Naive thymus-derived CD8-positive, alpha-beta T cell (primary cell): Measurements from ENCODE around the gene PALLD. TPM values are rescaled to one million over a fixed set of nuclear protein-coding genes. Genes with fewer than 3 reads are reported as not detected.

Experiments
- ATAC-seq, 2 donors: fragments of 150-1000 bp; cut with Tn5 transposase in 1 of 2; sonication (Bioruptor Pico), chemical (Tn5 transposase) in 1 of 2; 1 replicate in 1 of 2; 2 replicates in 1 of 2; pipeline ENCODE4 v1.10.0; 2021; ENCODE audit warnings: mild to moderate bottlenecking in 2 of 2, moderate library complexity in 2 of 2
- POLR2A ChIA-PET: fragments of 350-600 bp; sonication (Branson Sonifier 250); formaldehyde crosslinking; loops from one replicate; lab custom pipeline; 2021; ENCODE audit warnings: antibody characterized with exemption; lab: Charles Lee
- DNase-seq, 10 donors: peaks; one replicate each; pipeline versions ENCODE4 v3.0.0 to v3.0.0-alpha.2; 2020 to 2022
- H3K27ac Mint-ChIP-seq, 10 donors: one replicate each; pipeline ENCODE4 v1.8.0; 2020 to 2022; ENCODE audit warnings: mild to moderate bottlenecking in 10 of 10, mixed read lengths in 10 of 10, moderate library complexity in 4 of 10, inconsistent platforms in 1 of 10
- H3K27me3 Mint-ChIP-seq, 5 donors: one replicate each; pipeline ENCODE4 v1.8.0; 2021 to 2022; ENCODE audit warnings: mixed read lengths in 5 of 5
- H3K36me3 Mint-ChIP-seq, 3 donors: one replicate each; pipeline ENCODE4 v1.8.0; 2020 to 2022; ENCODE audit warnings: mixed read lengths in 3 of 3, mild to moderate bottlenecking in 2 of 3, inconsistent platforms in 1 of 3
- H3K4me1 Mint-ChIP-seq, 4 donors: one replicate each; pipeline ENCODE4 v1.8.0; 2021 to 2022; ENCODE audit warnings: mixed read lengths in 4 of 4
- H3K4me3 Mint-ChIP-seq, 10 donors: one replicate each; pipeline ENCODE4 v1.8.0; 2020 to 2022; ENCODE audit warnings: mild to moderate bottlenecking in 10 of 10, mixed read lengths in 10 of 10, moderate library complexity in 6 of 10, inconsistent platforms in 1 of 10
- H3K9me3 Mint-ChIP-seq, 9 donors: one replicate each; pipeline ENCODE4 v1.8.0; 2020 to 2022; ENCODE audit warnings: mixed read lengths in 9 of 9, mild to moderate bottlenecking in 3 of 9, inconsistent platforms in 1 of 9, moderate library complexity in 1 of 9
- polyA plus RNA-seq, 3 donors: library from polyadenylated mRNA; unstranded; fragments of 300-500 nt; fragmentation: Illumina TruSeq; gene quantifications; one replicate each; pipeline ENCODE4 v1.2.3, GENCODE V29; 2021
- total RNA-seq, 8 experiments: library from RNA in 2 of 8; stranded (reverse) in 2 of 8; gene quantifications; one replicate each; pipeline ENCODE4 v1.2.3 and lab custom pipeline; 2021 to 2026

Gene PALLD
- total and polyA plus RNA-seq, 5 experiments from 2014 or later: 0.08 to 0.34 (median 0.32) TPM; not detected in 2

DNA sequence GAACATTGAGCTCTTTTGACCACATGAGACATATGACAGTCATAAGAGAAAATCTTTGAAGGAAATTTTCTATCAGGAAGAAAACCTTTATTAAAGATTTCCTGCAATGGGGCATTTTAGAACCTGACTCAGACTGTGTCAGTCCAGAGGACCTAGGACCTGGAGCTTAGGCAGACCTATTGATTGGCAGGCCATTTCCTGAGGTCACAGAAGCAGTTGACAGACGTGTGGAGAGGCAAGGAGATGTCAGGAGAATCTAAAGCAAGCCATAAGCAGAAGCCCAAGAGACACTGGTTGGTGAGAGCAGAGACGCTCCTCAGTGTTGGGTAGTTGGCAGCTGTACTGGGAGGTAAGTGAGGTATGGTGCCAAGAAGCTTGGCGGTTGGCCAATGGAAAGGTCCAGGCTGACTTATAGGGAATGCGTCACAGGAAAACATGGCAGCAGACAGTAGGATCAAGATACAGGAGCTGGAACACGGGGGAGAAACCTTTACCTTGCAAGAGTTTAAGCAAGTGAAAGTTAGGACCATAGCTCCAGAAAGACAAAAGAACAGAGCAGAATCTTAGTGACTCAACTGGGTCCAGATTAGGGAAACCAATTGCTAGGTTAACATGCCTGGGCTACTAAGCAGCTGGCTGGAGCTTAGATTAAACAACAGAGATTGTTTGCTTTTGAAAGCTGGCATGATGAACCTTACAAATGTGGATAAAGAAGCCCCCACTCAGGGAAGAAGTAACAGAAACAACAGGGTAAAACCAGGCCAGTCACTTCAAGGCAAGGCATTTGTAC lies 18.6 kb downstream of the PALLD start:
- Mint-ChIP-seq H3K4me3 (no peak overlapping the region), H3K27ac (peak overlapping the region in 1 of 10 donors; percentile 53), H3K27me3 (peaks cover 0 to 3% (median 1%) of the 10 kb centered on the region in 5 donors), H3K36me3 (no peaks in the 10 kb centered on the region), H3K9me3 (no peaks in the 10 kb centered on the region), H3K4me1 (peaks cover 16 to 24% (median 18%) of the 10 kb centered on the region in 4 donors)
- POLR2A ChIA-PET: no interaction called here
- ATAC-seq (no peak), DNase-seq (no peak)

DNA sequence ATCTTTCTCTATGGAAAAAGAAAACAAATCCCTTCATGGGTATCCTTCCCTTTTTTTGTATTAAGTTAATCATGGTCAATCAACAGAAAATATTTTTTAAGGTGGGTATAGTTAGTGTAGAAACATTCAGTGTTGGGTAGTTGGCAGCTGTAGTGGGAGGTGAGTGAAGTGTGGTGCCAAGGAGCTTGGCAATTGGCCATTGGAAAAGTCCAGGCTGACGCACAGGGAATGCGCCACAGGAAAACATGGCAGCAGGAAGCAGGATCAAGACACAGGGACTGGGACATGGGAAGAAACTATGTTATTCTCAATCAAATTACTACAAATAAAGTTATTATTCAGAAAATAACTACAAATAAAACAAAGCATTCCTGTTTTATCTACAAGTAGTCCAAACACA lies 20.0 kb downstream of the PALLD start:
- no peak overlapping the region for H3K4me3 Mint-ChIP-seq
- no peak overlapping the region for H3K27ac Mint-ChIP-seq
- DNase-seq (no peak), ATAC-seq (no peak)
- H3K9me3 Mint-ChIP-seq: no peaks in the 10 kb centered on the region
- POLR2A ChIA-PET: no interaction called here
- peaks cover 10 to 14% (median 11%) of the 10 kb centered on the region in 4 donors for H3K4me1 Mint-ChIP-seq
- H3K36me3 Mint-ChIP-seq: no peaks in the 10 kb centered on the region
- peaks cover 2 to 5% (median 3%) of the 10 kb centered on the region in 5 donors for H3K27me3 Mint-ChIP-seq

DNA sequence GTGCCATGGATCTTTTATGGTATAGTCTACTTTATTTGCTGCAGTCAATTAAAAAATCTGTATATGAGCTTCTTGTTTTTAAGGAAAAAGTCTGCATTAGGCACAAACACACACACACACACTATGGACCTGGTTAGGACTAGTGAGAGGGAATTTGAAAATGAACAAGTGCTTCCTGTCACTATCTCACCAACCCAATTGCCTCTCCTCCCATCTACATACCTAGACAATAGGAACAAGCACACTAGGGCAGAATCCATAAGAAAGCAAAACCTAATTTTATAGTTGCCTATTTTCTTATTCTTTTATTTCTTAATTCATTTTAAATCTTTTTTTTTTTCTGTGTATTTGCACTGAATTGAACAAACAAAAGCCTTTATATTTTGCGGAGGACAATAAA lies 22.7 kb downstream of the PALLD start:
- no peak overlapping the region for H3K27ac Mint-ChIP-seq
- DNase-seq: no peak
- H3K9me3 Mint-ChIP-seq: no peaks in the 10 kb centered on the region
- H3K27me3 Mint-ChIP-seq: peaks cover 2 to 6% (median 2%) of the 10 kb centered on the region in 5 donors
- no peaks in the 10 kb centered on the region for H3K36me3 Mint-ChIP-seq
- no peak for ATAC-seq
- POLR2A ChIA-PET: no interaction called here
- no peak overlapping the region for H3K4me3 Mint-ChIP-seq
- peaks cover 0 to 3% (median 0%) of the 10 kb centered on the region in 4 donors for H3K4me1 Mint-ChIP-seq

DNA sequence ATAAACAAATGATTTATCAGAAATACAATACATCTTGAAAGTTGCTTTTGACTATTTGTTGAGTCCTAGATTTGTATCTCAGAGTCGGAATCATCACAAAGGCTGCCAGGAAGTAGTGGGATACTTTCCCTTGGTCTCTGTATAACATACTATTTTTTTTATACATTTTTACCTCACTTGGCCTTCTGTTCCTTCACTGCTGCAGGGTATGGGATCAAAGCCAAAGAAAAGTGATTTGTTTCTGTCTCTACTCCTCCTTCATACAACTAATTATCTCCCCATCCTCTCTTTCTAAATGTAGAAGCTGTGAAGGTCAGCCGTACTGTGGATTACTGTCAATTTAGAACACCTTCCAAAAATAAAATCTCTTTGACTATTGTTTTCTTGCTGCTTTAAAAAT lies 24.9 kb downstream of the PALLD start:
- POLR2A ChIA-PET: no interaction called here
- H3K9me3 Mint-ChIP-seq: no peaks in the 10 kb centered on the region
- H3K27me3 Mint-ChIP-seq: peaks cover 0 to 12% (median 9%) of the 10 kb centered on the region in 5 donors
- H3K4me1 Mint-ChIP-seq: no peaks in the 10 kb centered on the region
- H3K4me3 Mint-ChIP-seq: no peak overlapping the region
- DNase-seq (no peak), ATAC-seq (no peak)
- no peaks in the 10 kb centered on the region for H3K36me3 Mint-ChIP-seq
- no peak overlapping the region for H3K27ac Mint-ChIP-seq

DNA sequence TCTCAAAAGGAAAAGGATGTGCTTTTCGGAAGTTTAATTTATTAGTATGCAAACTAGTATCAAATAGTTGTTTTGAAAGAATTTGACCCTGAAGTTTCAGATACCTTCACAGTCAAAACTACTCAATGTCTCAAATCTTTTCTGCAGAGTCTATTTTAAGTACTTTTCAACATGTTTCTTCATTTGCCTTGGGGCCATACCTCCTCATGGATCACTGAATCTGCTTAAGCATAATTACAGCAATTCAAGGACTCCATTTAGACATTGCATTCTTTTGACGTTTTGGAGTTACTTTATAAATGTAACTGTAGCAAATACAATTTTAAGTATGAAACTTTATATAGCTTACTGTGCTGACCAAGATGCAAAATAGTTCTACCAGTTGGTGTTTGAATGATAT lies 25.5 kb downstream of the PALLD start:
- DNase-seq: no peak
- H3K9me3 Mint-ChIP-seq: no peaks in the 10 kb centered on the region
- POLR2A ChIA-PET: no interaction called here
- no peak for ATAC-seq
- no peak overlapping the region for H3K27ac Mint-ChIP-seq
- no peaks in the 10 kb centered on the region for H3K4me1 Mint-ChIP-seq
- H3K27me3 Mint-ChIP-seq: peaks cover 0 to 12% (median 9%) of the 10 kb centered on the region in 5 donors
- H3K4me3 Mint-ChIP-seq: no peak overlapping the region
- H3K36me3 Mint-ChIP-seq: no peaks in the 10 kb centered on the region

DNA sequence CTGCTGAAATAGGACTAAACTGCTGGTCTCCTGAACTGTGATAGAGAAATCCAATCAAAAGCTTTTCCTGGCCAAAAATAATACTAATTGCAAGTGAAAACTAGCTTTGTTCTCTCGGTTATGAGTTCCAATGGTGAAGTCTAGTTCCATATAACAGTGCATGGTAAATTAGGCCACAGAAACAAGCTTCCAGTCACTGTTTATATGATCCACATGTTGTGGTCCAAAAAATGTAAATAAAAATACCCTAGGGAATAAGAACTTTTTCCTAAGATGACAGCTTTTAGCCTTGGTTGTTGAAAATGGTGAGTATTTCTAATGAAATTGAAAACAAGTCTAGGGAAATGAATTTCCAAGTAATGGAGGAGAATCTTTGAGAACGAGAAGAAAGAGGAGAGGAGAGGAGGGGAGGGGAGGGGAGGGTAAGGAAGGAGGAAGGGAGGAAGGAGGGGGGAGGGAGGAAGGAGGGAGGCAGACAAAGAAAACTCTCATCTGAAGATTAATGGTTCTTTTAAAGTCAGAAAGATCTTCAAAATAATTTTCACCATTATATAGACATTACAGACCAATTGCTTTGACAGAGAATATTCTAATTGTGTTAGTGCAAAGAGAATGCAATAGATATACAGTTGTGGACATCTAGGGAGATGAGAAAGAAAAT lies 26.1 kb downstream of the PALLD start:
- Mint-ChIP-seq H3K4me3 (no peak overlapping the region), H3K9me3 (no peaks in the 10 kb centered on the region), H3K27me3 (peaks cover under 1 to 12% (median 12%) of the 10 kb centered on the region in 5 donors), H3K4me1 (no peaks in the 10 kb centered on the region), H3K36me3 (no peaks in the 10 kb centered on the region), H3K27ac (no peak overlapping the region)
- no peak for ATAC-seq
- DNase-seq: no peak
- POLR2A ChIA-PET: no interaction called here

DNA sequence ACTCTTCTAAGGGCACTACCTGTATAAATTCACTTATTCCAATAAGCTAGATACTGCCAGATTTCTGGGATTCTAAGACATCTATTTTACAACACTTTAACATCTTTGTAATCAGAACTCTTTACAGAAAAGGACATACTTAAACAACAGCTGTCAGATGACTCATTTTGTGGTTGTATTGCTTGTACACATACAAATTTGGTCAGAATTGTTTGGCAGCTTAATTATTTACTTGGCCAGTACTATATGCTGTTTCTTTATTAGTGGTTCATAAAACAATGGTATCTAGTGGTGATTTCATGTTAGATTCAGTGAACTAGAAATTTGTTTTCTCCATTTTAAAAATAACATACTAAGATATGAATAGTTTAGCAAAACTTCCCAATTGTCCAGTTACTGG lies 27.2 kb downstream of the PALLD start:
- H3K4me1 Mint-ChIP-seq: no peaks in the 10 kb centered on the region
- ATAC-seq (no peak), DNase-seq (no peak)
- H3K27ac Mint-ChIP-seq: no peak overlapping the region
- peaks cover 2 to 19% (median 12%) of the 10 kb centered on the region in 5 donors for H3K27me3 Mint-ChIP-seq
- no peaks in the 10 kb centered on the region for H3K36me3 Mint-ChIP-seq
- H3K9me3 Mint-ChIP-seq: no peaks in the 10 kb centered on the region
- POLR2A ChIA-PET: no interaction called here
- H3K4me3 Mint-ChIP-seq: no peak overlapping the region

DNA sequence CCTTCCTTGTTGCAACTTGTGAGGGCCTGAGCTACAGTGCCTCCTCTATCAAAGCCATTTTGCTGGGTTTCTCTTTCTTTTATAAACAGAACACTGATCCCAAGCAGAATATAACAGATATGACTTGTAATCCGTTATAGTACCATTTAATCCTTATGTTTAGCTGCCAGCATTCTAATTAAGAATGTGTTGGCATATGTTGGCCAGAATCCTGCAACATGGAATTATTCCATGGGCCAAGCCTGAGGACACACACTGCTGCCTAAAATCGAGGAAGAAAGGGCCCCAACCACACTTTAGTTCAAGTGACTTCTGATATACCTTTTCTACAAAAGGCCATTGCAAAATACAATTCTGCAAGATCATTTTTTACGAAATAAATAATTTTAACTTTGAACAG lies 28.0 kb downstream of the PALLD start:
- H3K4me1 Mint-ChIP-seq: no peaks in the 10 kb centered on the region
- peaks cover 2 to 19% (median 12%) of the 10 kb centered on the region in 5 donors for H3K27me3 Mint-ChIP-seq
- DNase-seq (no peak), ATAC-seq (no peak)
- no peak overlapping the region for H3K27ac Mint-ChIP-seq
- H3K36me3 Mint-ChIP-seq: no peaks in the 10 kb centered on the region
- no peaks in the 10 kb centered on the region for H3K9me3 Mint-ChIP-seq
- no peak overlapping the region for H3K4me3 Mint-ChIP-seq
- POLR2A ChIA-PET: no interaction called here

DNA sequence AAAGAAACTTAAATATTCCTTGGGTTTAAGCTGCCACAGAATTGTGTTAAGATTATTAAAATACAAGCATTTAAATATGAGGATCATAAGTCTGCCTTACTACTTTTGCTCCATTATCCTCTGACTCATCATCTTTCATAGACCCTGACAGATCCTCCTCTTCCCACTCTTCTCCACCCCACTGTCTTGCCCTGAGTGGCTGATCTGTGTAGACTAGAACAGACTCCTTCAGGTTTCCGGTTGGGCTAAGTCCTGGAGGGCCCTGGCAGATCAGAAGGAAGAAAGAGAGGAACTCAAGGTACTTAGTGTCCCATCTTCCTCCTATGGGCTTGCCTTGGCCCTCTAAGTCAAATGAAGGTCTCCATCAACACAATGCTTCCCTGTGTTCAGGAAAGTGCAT lies 30.7 kb downstream of the PALLD start:
- no peaks in the 10 kb centered on the region for H3K9me3 Mint-ChIP-seq
- H3K27me3 Mint-ChIP-seq: peaks cover 0 to 17% (median 7%) of the 10 kb centered on the region in 5 donors
- H3K27ac Mint-ChIP-seq: no peak overlapping the region
- no peak overlapping the region for H3K4me3 Mint-ChIP-seq
- ATAC-seq: no peak
- DNase-seq: no peak
- no peaks in the 10 kb centered on the region for H3K4me1 Mint-ChIP-seq
- POLR2A ChIA-PET: no interaction called here
- H3K36me3 Mint-ChIP-seq: no peaks in the 10 kb centered on the region

DNA sequence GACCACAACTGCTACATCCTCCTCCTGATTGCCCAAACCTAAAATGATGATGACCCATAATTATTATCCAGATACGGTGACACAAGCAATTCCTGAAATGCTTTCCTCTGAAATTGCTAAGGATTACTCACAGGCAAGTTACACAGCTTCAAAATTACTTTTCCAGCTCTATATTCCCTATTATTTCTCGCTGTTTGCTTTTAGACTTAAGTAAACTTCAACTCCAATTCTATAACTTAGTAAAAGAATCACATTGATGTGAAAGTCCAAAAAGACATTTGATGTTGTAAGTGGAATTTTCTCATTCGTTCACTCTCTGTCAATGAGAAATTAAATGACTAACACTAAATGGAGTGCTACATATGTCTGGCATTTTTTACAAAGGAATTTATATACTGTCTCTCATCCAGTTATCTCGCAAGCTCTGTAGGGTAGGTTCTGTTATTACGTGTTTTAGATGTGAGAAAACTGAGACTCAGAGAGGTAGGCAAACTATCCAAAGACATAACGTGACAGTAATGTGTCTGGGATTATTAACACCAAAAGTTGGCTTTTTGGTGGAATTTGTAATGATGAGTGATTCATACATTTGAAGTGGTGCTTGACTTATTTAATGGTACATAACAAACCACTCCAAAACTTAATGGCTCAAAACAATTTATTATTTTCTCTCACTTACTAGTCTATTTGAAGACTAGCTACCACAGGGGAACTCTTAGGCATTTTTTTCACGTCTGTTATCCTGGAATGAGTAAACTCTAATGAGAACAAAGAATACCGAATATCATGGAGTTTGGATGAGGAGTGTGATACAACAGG lies 31.5 kb downstream of the PALLD start:
- no peak for ATAC-seq
- no peak overlapping the region for H3K27ac Mint-ChIP-seq
- no peaks in the 10 kb centered on the region for H3K4me1 Mint-ChIP-seq
- no peak for DNase-seq
- H3K4me3 Mint-ChIP-seq: no peak overlapping the region
- H3K9me3 Mint-ChIP-seq: no peaks in the 10 kb centered on the region
- H3K36me3 Mint-ChIP-seq: no peaks in the 10 kb centered on the region
- POLR2A ChIA-PET: no interaction called here
- peaks cover 0 to 17% (median 7%) of the 10 kb centered on the region in 5 donors for H3K27me3 Mint-ChIP-seq

DNA sequence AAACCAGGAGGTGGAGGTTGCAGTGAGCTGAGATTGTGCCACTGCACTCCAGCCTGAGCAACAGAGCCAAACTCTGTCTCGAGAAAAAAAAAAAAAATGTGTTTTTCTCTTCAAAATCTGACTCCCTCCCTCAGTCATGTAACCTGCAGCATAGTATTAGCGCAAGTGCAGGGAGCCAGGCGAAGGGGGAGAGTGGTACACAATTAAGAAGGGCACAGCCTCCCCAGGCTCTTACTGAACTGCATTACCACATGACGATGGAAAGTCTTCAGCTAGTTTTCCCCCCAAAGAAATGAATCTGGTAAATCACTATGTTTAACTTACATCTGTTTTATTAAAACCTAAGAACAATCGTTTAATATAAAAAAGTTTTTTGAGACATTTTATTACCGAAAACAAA lies 32.4 kb downstream of the PALLD start:
- ATAC-seq: no peak
- no peaks in the 10 kb centered on the region for H3K4me1 Mint-ChIP-seq
- POLR2A ChIA-PET: no interaction called here

DNA sequence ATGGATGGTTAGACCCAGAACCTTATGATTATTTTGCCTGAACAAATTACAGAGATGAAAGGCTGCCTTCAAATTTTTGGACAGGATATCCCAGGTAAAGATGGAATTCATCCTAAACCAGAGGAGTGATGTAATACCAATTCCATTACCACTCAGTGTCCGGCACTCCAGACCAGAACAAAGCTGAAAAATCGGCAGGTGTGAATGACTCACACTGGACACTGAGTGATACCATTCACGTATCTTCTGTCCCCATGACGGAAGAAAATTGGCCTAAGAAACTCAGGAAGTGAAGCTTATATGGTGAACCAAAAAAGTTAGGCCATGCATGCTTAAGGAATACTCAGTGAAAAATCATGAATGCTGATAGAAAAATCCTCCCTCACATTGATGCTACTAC lies 34.5 kb downstream of the PALLD start:
- POLR2A ChIA-PET: no interaction called here

More for the DNA sequence above, 32.4 kb downstream of the PALLD start:
- Mint-ChIP-seq H3K36me3 (no peaks in the 10 kb centered on the region), H3K4me3 (no peak overlapping the region), H3K27ac (no peak overlapping the region), H3K27me3 (peaks cover 0 to 17% (median 7%) of the 10 kb centered on the region in 5 donors), H3K9me3 (no peaks in the 10 kb centered on the region)
- DNase-seq: no peak

DNA sequence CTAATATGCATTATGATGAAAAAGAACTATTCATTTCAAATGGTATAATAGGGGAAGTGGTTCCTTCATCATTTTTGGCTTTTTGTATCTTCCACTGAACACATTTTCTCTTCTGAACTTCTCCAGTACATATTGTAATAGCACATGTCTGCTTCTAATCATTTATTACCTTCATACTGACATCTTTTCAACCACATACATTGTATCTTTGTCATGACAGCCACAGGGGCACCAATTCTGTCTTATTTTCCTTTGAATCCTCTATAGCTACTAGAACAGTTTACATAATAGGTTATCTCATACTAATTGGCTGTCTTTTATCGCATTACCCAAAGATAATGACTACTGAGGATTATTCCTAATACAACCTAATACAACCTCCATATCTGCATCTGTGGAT lies 37.7 kb downstream of the PALLD start:
- Mint-ChIP-seq H3K9me3 (no peaks in the 10 kb centered on the region), H3K4me3 (no peak overlapping the region), H3K4me1 (no peaks in the 10 kb centered on the region), H3K36me3 (no peaks in the 10 kb centered on the region), H3K27ac (no peak overlapping the region), H3K27me3 (peaks cover 0 to 8% (median 2%) of the 10 kb centered on the region in 5 donors)
- POLR2A ChIA-PET: no interaction called here
- no peak for DNase-seq
- no peak for ATAC-seq

More for the DNA sequence above, 34.5 kb downstream of the PALLD start:
- Mint-ChIP-seq H3K4me1 (no peaks in the 10 kb centered on the region), H3K27me3 (peaks cover 0 to 12% (median 6%) of the 10 kb centered on the region in 5 donors), H3K9me3 (no peaks in the 10 kb centered on the region), H3K36me3 (no peaks in the 10 kb centered on the region), H3K4me3 (no peak overlapping the region), H3K27ac (no peak overlapping the region)
- ATAC-seq: no peak
- no peak for DNase-seq
